HCEC 1CT (cell line): ENCODE measurements around the gene EXOSC2.
A peak's percentile ranks its signal among the peaks of the same experiment; 100 is the strongest.

Source experiments
- DNase-seq: peaks from one replicate; pipeline ENCODE4 v3.0.0-alpha.2; 2017

The EXOSC2 gene

GRCh38 chr9:130740218-130741023 lies 46.8 kb downstream of the EXOSC2 start:
- no peak for DNase-seq

- DNase-seq: no peak
Measured at GRCh38 chr9:130741024-130741305, 47.4 kb downstream of the EXOSC2 start.

GRCh38 chr9:130741831-130742449 lies 48.4 kb downstream of the EXOSC2 start:
- DNase-seq: peak; percentile 86

- no peak for DNase-seq
Measured at GRCh38 chr9:130743656-130744055, 50.1 kb downstream of the EXOSC2 start.

- DNase-seq: no peak
Measured at GRCh38 chr9:130745210-130745800, 51.7 kb downstream of the EXOSC2 start.

- DNase-seq: no peak
Measured at GRCh38 chr9:130745829-130746228, 52.2 kb downstream of the EXOSC2 start.

- DNase-seq: no peak
Measured at GRCh38 chr9:130746434-130747212, 53.0 kb downstream of the EXOSC2 start.

GRCh38 chr9:130751631-130752355 lies 58.2 kb downstream of the EXOSC2 start:
- no peak for DNase-seq
